Cardiac muscle cell (in vitro differentiated cells and primary cell): ENCODE data around the gene COL18A1. TPM values are rescaled to one million over a fixed set of nuclear protein-coding genes. Genes with fewer than 3 reads are reported as not detected.
"Not testable (repeated sequence)": the region's sequence is repeated elsewhere in the genome, so short reads cannot be mapped to it uniquely, and the experiment has no call there.

Experiments
- DNase-seq, 2 donors: peaks; one replicate each; pipeline versions ENCODE4 v3.0.0 to v3.0.0-alpha.2; 2010 to 2017; ENCODE audit warnings: low read depth in 1 of 2, low spot score in 1 of 2
- H3K27ac ChIP-seq: fragments of 200-600 bp; sonication (generic); 2 replicates; pipeline ENCODE4 v1.5.1; 2016
- H3K27me3 ChIP-seq: fragments of 200-600 bp; sonication (generic); 2 replicates; pipeline ENCODE4 v1.6.0; 2016; ENCODE audit warnings: control low read depth
- H3K36me3 ChIP-seq: fragments of 200-600 bp; sonication (generic); 2 replicates; pipeline ENCODE4 v1.5.1; 2016; ENCODE audit warnings: control low read depth
- H3K4me1 ChIP-seq: fragments of 200-600 bp; sonication (generic); 2 replicates; pipeline ENCODE4 v1.8.1; 2017; ENCODE audit warnings: low read depth, mild to moderate bottlenecking, mixed run types
- H3K4me3 ChIP-seq: fragments of 200-600 bp; sonication (generic); 2 replicates; pipeline ENCODE4 v1.5.1; 2016; ENCODE audit warnings: mild to moderate bottlenecking
- H3K9me3 ChIP-seq: fragments of 200-600 bp; sonication (generic); 2 replicates; pipeline ENCODE4 v1.5.1; 2017; ENCODE audit warnings: low read depth, mild to moderate bottlenecking, control low read depth
- polyA plus RNA-seq: library from polyadenylated mRNA; unstranded; fragments of >200 nt; fragmentation: Nextera tagmentation; extraction: Ambion mirVana; gene quantifications from 2 replicates; pipeline ENCODE4 v1.2.1, GENCODE V29; 2016
- total RNA-seq: library from RNA; depleted of rRNA; stranded (reverse); fragments of >200 nt; gene quantifications from 2 replicates; pipeline ENCODE4 v1.2.3, GENCODE V29; 2016
- TF ChIP-seq, protein P1 (sequence below): IDR thresholded peaks from 2 replicates; pipeline ENCODE4 v1.5.1; 2012; ENCODE audit warnings: low read depth, mild to moderate bottlenecking, low read length

The COL18A1 gene
- total and polyA plus RNA-seq, 2 experiments from 2014 or later = 407 to 1,182 TPM

GRCh38 chr21:45433911-45434644, 29.1 kb downstream of the COL18A1 start:
- Histone ChIP-seq H3K27me3 (no peaks in the 10 kb centered on the region), H3K27ac (peak overlapping the region; percentile 23)
- DNase-seq = no peak

DNA sequence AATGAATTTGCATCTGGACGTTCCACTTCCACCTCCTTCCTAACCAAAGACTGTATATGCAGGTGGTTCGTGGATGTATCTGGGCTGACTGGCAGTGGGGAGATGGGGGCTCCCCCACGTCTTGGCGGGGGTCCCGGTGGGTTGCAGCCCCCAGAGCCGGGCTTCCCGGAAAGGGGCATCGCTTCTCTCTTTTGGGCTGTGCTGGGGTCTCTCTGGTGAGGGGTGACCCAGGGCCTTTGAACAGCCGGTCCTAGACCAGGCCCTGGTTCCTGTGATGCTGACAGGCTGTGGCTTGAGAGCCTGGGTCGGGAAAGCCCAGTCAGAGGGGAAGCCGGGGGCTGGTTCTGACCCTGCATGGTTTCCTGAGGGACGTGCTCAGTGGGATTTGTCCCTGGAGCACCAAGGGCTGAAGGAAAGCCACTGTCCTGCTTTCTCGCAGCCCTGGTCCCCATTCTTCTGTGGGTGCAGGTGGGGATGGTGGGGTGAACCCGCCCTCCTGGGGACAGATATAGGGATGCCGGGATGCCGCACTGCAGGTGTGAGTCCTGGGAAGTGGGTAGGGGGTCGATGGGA, 29.8 kb downstream of the COL18A1 start:
- H3K27me3 ChIP-seq = no peaks in the 10 kb centered on the region
- no peak overlapping the region for H3K4me3 ChIP-seq
- H3K36me3 ChIP-seq = no peaks in the 10 kb centered on the region
- peaks cover 40% of the 10 kb centered on the region for H3K4me1 ChIP-seq
- peak overlapping the region; percentile 23 for H3K27ac ChIP-seq
- H3K9me3 ChIP-seq = no peaks in the 10 kb centered on the region
- TF ChIP-seq, protein P1, sequence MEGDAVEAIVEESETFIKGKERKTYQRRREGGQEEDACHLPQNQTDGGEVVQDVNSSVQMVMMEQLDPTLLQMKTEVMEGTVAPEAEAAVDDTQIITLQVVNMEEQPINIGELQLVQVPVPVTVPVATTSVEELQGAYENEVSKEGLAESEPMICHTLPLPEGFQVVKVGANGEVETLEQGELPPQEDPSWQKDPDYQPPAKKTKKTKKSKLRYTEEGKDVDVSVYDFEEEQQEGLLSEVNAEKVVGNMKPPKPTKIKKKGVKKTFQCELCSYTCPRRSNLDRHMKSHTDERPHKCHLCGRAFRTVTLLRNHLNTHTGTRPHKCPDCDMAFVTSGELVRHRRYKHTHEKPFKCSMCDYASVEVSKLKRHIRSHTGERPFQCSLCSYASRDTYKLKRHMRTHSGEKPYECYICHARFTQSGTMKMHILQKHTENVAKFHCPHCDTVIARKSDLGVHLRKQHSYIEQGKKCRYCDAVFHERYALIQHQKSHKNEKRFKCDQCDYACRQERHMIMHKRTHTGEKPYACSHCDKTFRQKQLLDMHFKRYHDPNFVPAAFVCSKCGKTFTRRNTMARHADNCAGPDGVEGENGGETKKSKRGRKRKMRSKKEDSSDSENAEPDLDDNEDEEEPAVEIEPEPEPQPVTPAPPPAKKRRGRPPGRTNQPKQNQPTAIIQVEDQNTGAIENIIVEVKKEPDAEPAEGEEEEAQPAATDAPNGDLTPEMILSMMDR = no peak
- no peak for DNase-seq

More at GRCh38 chr21:45433911-45434644, 29.1 kb downstream of the COL18A1 start:
- no peak overlapping the region for H3K4me3 ChIP-seq
- H3K36me3 ChIP-seq = no peaks in the 10 kb centered on the region
- TF ChIP-seq, protein P1 = no peak
- no peaks in the 10 kb centered on the region for H3K9me3 ChIP-seq
- H3K4me1 ChIP-seq = peaks cover 45% of the 10 kb centered on the region

- H3K27me3 ChIP-seq = no peaks in the 10 kb centered on the region
- TF ChIP-seq, protein P1 = no peak
- H3K36me3 ChIP-seq = no peaks in the 10 kb centered on the region
- DNase-seq = no peak
- H3K4me1 ChIP-seq = peaks cover 32% of the 10 kb centered on the region
- H3K27ac ChIP-seq = peak overlapping the region; percentile 34
- H3K4me3 ChIP-seq = no peak overlapping the region
- no peaks in the 10 kb centered on the region for H3K9me3 ChIP-seq
Observed at GRCh38 chr21:45435405-45435981, 30.5 kb downstream of the COL18A1 start.

DNA sequence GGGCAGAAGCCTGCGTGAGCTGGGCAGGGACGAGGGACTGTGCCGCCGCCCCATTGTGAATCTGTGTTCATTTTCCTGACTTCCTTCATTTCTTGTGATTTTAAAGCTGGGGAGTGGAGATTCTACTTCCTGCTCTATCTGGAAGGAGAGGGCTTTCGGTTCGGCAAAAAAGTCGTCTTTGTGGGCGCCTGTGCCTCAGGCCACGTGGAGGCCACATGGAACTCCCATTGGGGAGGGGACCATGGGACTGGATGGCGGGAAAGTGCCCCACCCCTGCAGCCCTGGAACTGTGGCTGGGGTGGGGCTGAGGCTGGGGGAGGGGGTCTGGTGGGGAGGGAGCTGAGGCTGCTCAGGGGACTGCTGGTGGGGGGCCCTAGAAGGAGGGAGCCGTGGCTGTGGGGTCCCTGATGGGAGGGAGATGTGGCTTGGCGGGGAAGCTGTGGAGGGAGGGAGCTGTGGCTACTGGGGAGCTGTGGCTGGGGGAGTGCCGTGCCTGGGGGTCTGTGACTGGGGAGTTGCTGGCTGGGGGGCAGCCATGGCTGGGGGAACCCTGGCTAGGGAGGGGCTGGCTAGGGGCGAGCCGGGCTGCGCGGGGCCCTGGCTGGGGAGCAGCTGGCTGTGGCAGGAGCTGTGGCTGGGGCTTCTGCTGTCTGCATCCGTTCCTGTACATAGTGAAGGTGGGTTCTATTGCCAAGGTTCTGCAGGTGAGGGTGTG, 31.5 kb downstream of the COL18A1 start:
- H3K9me3 ChIP-seq = no peaks in the 10 kb centered on the region
- TF ChIP-seq, protein P1 = no peak
- H3K4me3 ChIP-seq = no peak overlapping the region
- peaks cover 24% of the 10 kb centered on the region for H3K4me1 ChIP-seq
- H3K36me3 ChIP-seq = no peaks in the 10 kb centered on the region
- no peaks in the 10 kb centered on the region for H3K27me3 ChIP-seq
- DNase-seq = no peak
- H3K27ac ChIP-seq = peak overlapping the region; percentile 34

GRCh38 chr21:45437844-45438243, 32.9 kb downstream of the COL18A1 start:
- H3K27ac ChIP-seq = not testable (repeated sequence)
- H3K4me1 ChIP-seq = peaks cover 11% of the 10 kb centered on the region

More at GRCh38 chr21:45437844-45438243, 32.9 kb downstream of the COL18A1 start:
- not testable (repeated sequence) for H3K9me3 ChIP-seq, H3K27me3 ChIP-seq, H3K4me3 ChIP-seq, H3K36me3 ChIP-seq, DNase-seq
